DMS114 treated with DMSO at 0.1 percent for 48 hours (cell line): Measurements from ENCODE around the gene SMIM5.
"Not testable (repeated sequence)": the region's sequence is repeated elsewhere in the genome, so short reads cannot be mapped to it uniquely, and the experiment has no call there.

ENCODE experiments used
- DNase-seq: peaks from one replicate; lab custom pipeline; 2025; ENCODE audit not compliant: unreplicated experiment; lab: John Stamatoyannopoulos, UW

SMIM5 gene, protein sequence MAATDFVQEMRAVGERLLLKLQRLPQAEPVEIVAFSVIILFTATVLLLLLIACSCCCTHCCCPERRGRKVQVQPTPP

DNA sequence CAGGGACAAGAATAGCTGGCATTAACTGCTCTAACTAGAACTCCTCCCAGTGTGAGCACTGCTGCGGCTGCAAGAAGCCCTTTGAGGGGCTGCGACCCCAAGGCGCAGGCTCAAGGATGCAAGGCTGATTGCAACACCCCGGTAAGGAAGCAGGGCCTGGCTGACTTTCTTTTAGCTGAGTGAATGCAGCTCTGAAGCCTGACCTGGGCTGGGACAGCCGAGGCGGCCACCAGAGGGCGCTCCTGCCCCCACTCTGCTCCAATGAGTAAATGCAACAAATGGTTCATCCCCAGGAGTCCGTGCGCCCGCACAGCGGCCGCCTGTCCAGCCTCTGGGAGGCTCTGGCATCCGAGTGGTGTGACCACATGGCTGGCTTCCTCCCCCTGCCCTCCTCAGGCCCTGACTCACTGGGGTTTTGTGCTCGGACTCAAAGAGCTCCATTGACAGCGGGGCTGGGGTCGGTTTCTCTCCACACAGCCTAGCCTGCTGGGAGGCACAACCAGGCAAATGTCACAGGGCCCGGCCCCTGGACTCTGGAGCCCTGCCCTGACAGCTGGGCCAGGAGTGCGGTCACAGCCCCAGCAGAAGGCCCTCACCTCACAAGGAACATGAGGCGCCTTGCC is at the start of gene SMIM5:
TSS of gene SMIM5 (plus strand) at position 572 of the 623 bp plus-strand sequence. CDS start 6,768 bp downstream, outside the sequence.
- DNase-seq: peak; percentile 23

DNA sequence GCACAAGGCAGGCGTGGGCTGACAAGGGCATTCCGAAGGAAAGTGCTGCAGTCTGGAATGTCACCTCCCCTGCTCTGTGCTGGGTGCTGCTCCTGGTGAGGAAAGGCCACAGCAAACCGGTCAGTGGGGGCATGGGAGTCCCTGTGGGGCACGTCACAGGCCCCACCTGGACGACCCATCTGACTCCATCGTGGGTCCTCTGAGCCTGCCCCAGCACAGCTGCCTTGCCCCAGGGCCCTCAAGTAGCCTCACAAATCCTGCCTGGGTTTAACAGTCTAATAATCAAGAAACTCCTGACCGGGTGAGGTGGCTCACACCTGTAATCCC is 48.4 kb upstream of the SMIM5 start:
- DNase-seq: no peak

- peak; percentile 24 for DNase-seq
Measured at GRCh38 chr17:75587675-75588595, 45.3 kb upstream of the SMIM5 start, which contains the start of gene MYO15B. Gene MYO15B (plus strand): TSS chr17:75587800. CDS start chr17:75588058, 258 bp downstream.

GRCh38 chr17:75588596-75589011 is 44.6 kb upstream of the SMIM5 start:
- DNase-seq: no peak

DNA sequence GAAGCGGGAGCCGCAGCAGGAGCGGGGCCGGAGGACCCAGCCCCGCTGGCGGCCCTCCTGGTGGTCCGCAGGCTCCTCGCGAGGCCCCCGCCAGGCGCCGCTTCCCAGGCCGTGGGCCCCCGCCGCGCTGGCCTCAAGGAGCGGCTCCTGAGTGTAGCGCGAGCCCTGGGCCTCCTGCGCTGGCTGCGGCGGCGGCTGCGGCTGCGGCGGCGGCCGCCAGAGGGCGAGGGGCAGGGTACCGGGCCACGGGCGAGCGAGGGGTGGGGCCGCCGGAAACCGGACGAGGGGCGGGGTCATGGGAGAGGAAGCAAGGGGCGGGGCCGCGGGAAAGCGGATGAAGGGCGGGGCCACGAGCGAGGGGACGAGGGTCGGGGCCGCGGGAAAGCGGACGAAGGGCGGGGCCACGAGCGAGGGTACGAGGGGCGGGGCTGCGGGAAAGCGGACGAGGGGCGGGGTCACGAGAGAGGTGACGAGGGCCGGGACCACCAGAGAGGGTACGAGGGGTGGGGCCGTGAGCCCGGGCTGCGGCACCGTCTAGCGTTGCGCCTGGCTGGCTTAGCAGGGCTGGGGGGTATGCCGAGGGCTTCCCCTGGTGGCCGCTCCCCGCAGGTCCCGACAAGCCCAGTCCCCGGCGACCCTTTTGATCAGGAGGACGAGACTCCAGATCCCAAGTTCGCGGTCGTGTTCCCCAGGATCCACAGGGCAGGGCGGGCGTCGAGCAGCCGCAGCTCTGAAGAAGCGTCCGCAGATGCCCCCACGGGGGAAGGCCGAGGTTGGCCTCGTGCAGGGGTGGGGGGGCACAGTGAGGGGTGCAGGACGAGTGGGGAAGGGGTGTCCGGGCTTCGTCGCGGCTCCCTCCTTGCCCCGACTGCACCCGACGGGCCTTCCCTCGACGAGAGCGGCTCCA is 44.0 kb upstream of the SMIM5 start:
- DNase-seq: peak; percentile 78

- no peak for DNase-seq
Measured at GRCh38 chr17:75589919-75590303, 43.3 kb upstream of the SMIM5 start.

- no peak for DNase-seq
Measured at GRCh38 chr17:75590314-75590761, 42.9 kb upstream of the SMIM5 start.

DNA sequence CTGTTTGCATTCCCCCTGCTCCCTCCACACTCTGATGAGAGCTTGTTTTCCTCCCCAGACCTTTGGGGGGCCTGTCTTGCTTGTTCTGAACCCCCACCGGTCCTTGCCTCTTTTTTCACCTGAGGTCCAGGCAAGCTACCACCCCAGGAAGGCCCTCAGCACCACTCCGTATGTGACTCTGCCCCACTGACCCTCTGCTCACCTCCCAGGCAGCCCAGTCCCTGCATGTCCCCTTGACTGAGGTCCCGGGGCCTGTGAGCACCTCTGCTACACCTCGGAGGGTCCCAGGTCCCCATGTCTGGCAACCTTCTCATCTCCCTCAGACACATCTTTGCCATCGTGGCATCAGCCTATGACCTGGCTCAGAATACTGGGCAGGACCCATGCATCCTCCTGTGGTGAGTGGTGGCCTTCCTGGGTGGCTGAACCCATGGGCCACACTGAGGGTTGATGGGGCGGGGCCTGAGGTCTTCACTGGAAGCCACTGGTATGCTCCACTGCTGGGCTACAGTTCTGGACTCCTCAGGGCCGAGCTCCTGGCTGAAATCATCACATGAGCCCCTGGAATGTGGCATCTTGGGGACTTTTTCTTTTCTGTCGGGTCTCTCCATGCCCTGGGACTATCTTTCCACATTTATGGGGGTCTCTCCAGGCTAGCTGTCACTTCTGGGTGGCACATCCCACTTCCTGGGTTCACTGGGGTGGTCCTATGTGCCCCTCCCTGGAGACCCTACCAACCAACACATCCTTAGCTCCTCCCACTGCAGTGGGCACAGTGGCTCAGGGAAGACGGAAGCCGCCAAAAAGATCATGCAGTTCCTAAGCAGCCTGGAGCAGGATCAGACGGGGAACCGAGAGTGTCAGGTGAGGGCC is 42.1 kb upstream of the SMIM5 start:
- no peak for DNase-seq

DNA sequence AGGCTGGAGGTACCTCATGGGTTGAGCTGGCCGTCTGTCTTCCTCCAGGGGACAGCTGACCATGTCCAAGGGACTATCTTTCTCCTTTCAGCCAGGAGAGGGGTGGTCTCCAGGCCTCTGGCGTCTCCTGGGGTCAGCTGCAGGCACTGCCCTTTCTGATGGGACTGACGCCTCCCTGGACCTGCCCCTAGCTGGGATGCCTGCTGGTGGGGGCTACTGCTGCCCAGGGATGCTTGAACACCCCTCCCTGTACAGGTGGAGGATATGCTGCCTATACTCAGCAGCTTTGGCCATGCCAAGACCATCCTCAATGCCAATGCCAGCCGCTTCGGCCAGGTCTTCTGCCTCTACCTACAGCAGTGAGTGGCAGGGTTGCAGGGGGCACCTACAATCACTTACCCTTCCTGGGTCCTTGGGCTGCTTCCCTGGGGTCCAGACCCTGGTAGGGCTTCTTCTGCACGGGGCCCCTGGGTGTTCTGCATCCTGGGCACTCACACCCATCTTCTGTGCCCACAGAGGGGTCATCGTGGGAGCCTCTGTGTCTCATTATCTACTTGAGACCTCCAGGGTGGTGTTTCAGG is 41.4 kb upstream of the SMIM5 start:
- DNase-seq: no peak

DNA sequence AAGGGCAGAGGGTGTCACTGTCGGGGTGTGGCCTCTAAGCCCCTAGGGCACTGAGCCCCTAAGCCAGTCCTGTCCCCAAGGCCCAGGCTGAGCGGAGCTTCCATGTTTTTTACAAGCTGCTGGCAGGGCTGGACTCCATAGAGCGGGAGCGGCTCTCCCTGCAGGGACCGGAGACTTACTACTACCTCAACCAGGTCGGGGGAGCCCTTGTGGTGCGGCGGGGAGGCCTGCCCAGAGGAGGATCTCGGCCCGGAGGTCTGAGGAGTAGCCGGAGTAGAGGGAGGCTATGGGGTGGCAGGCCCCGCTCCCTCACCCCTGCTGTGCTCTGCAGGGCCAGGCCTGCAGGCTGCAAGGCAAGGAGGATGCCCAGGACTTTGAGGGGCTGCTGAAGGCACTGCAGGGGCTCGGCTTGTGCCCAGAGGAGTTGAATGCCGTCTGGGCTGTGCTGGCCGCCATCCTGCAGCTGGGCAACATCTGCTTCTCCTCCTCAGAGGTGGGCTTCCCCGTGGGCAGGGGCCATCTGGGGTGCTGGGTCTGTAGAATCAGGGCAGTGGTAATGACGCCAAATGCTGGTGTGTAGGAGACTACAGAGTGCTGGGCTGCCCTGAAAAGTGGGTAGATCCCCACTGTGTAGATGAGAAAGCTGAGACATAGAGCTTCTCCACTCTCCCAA is 40.8 kb upstream of the SMIM5 start:
- no peak for DNase-seq

- DNase-seq: not testable (repeated sequence)
Measured at GRCh38 chr17:75593430-75593829, 39.8 kb upstream of the SMIM5 start.

DNA sequence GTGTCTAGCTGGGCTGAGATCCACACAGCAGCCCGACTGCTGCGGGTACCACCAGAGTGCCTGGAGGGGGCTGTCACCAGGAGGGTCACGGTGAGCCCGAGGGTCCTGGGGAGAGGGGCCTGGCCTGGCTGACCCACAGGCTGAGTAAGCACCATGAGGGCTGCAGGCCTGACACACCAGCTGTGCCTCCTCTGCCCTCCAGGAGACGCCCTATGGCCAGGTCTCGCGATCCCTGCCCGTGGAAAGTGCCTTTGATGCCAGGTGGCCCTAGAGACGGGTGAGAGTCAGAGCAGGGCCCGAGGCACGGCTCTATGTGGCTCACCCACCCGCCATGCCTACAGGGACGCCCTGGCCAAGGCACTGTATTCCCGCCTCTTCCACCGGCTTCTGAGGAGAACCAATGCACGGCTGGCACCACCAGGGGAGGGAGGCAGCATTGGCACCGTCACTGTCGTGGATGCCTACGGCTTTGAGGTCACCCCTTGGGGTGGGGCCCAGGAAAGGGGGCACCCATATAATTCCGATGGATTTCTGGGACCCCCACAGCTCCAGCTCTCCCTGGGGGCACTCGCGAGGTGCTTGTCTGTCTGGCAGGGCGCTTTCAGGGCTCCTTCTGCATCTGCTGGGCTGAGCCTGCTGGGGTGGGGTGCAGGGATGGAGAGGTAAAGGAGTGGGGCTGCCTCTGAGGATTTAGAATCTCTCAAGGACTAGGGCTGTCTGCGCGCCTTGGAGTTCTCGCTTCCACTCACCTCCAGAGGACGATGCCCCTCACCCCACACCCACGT is 38.5 kb upstream of the SMIM5 start:
- no peak for DNase-seq

DNA sequence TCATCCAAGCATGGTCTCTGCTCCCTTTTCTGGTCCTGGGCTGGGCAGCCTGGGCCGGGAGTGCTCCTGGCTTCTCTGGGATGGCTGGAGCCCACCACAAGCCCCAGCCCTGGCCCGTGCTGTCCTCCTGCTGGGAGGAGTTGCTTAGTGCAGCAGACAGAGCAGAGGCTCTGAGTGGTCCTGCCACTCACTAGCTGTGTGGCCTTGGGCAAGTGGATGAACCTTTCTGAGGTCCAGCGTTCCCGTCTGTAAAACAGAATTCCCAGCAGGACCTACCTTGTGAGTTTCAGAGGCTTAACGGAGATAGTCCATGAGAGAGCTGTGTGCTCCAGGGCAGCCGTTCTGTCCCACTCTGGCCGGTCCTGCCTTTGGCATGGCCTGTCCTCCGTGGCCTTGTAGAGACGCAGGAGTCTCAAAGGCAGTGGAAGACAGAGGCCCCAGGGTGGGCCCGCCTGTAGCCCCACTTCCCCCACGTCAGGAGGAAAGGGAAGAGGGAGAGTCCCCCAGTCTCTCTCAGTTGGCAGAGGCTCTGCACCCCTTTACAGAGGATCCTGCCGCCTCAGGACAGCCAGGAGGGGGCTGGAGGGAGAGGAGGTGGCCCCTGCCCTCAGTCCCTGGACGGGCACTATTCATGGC is 37.8 kb upstream of the SMIM5 start:
- DNase-seq: no peak

DNA sequence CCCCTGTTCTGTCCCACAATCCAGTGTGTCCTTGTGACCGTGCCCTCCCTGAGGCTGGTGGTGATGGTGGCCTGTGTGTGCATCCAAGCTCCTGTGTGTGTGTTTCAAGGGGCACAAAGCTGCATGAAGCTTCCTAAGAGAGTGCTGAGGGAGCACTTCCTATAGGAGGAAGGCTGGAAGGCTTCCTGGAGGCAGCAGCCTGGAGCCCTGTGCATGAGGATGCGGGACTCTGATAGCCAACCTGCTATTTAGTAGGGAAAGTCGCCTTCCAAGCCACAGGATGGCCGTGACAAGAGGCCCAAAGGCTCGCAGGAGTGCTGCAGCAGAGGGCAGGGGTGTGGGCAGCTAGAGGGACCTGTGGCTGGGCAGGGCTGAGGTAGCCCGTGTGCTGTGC is 37.3 kb upstream of the SMIM5 start:
- DNase-seq: no peak

- no peak for DNase-seq
Measured at GRCh38 chr17:75596320-75597087, 36.7 kb upstream of the SMIM5 start.

GRCh38 chr17:75601057-75601987 is 31.9 kb upstream of the SMIM5 start:
- DNase-seq: no peak
